Activated T-cell treated with anti-CD3 and anti-CD28 coated beads for 4 hours (primary cell): ENCODE measurements around the gene CYGB.

Experiments
- DNase-seq: peaks from one replicate; pipeline ENCODE4 v3.0.0-alpha.2; 2020

The CYGB gene

GRCh38 chr17:76497979-76498875, 39.3 kb downstream of the CYGB start:
- DNase-seq: no peak

GRCh38 chr17:76497699-76497978, 39.9 kb downstream of the CYGB start:
- no peak for DNase-seq

GRCh38 chr17:76496464-76496863, 41.0 kb downstream of the CYGB start:
- DNase-seq: no peak

GRCh38 chr17:76495663-76496400, 41.7 kb downstream of the CYGB start:
- DNase-seq: no peak

GRCh38 chr17:76493505-76494167, 43.9 kb downstream of the CYGB start:
- DNase-seq: no peak

GRCh38 chr17:76492989-76493501, 44.5 kb downstream of the CYGB start:
- DNase-seq: no peak

GRCh38 chr17:76492123-76492988, 45.2 kb downstream of the CYGB start:
- DNase-seq: no peak

- no peak for DNase-seq
Observed at GRCh38 chr17:76491271-76492122, 46.0 kb downstream of the CYGB start.

- no peak for DNase-seq
Observed at GRCh38 chr17:76490112-76490710, 47.3 kb downstream of the CYGB start.

- DNase-seq: no peak
Observed at GRCh38 chr17:76487451-76488192, 49.9 kb downstream of the CYGB start.

GRCh38 chr17:76485569-76485968, 51.9 kb downstream of the CYGB start:
- DNase-seq: no peak

GRCh38 chr17:76484228-76484725, 53.2 kb downstream of the CYGB start:
- no peak for DNase-seq

- DNase-seq: no peak
Observed at GRCh38 chr17:76481071-76481655, 56.3 kb downstream of the CYGB start.

- no peak for DNase-seq
Observed at GRCh38 chr17:76480632-76481031, 56.9 kb downstream of the CYGB start.

- DNase-seq: no peak
Observed at GRCh38 chr17:76479515-76480060, 57.9 kb downstream of the CYGB start.

GRCh38 chr17:76478730-76479514, 58.6 kb downstream of the CYGB start:
- DNase-seq: no peak

- no peak for DNase-seq
Observed at GRCh38 chr17:76478097-76478496, 59.4 kb downstream of the CYGB start.

- DNase-seq: no peak
Observed at GRCh38 chr17:76477576-76477975, 59.9 kb downstream of the CYGB start.
